Aorta (tissue), 5 donors: Measurements from ENCODE around the gene FOLH1. TPM values are rescaled to one million over a fixed set of nuclear protein-coding genes. Genes with fewer than 3 reads are reported as not detected.
"Not testable (repeated sequence)": the region's sequence is repeated elsewhere in the genome, so short reads cannot be mapped to it uniquely, and the experiment has no call there.

ENCODE experiments used
- ATAC-seq: fragments of 200-7000 bp; cut with Tn5 transposase; one replicate; pipeline ENCODE4 v1.9.1; 2022; ENCODE audit warnings: moderate library complexity; ENCODE audit not compliant: low FRiP score
- DNase-seq, 2 donors: peaks; one replicate each; pipeline ENCODE4 v3.0.0-alpha.2; 2020
- H3K27ac ChIP-seq, 2 donors: one replicate each; pipeline ENCODE4 v1.5.1; 2013; ENCODE audit warnings: low read length in 2 of 2, mild to moderate bottlenecking in 2 of 2, moderate library complexity in 2 of 2, control low read depth in 1 of 2, inconsistent platforms in 1 of 2, low read depth in 1 of 2
- H3K27me3 ChIP-seq, 2 donors: one replicate each; pipeline ENCODE4 v1.6.1; 2013; ENCODE audit warnings: control low read depth in 1 of 2, low read length in 1 of 2, mild to moderate bottlenecking in 1 of 2, moderate library complexity in 1 of 2; ENCODE audit not compliant: insufficient read depth in 2 of 2, control insufficient read depth in 1 of 2
- H3K36me3 ChIP-seq, 2 donors: one replicate each; pipeline ENCODE4 v1.6.1; 2013; ENCODE audit warnings: control low read depth in 1 of 2, low read length in 1 of 2, mild to moderate bottlenecking in 1 of 2; ENCODE audit not compliant: insufficient read depth in 2 of 2, control insufficient read depth in 1 of 2
- H3K4me1 ChIP-seq, 2 donors: one replicate each; pipeline ENCODE4 v1.6.1; 2013; ENCODE audit warnings: low read length in 2 of 2, control low read depth in 1 of 2, mild to moderate bottlenecking in 1 of 2, moderate library complexity in 1 of 2; ENCODE audit not compliant: insufficient read depth in 2 of 2, control insufficient read depth in 1 of 2
- H3K4me3 ChIP-seq, 2 donors: one replicate each; pipeline ENCODE4 v1.5.1; 2013; ENCODE audit warnings: low read length in 2 of 2, control low read depth in 1 of 2, mild to moderate bottlenecking in 1 of 2
- H3K9me3 ChIP-seq: one replicate; pipeline ENCODE4 v1.6.1; 2013; ENCODE audit warnings: mild to moderate bottlenecking, low read length; ENCODE audit not compliant: control insufficient read depth
- WGBS, 2 donors: extraction: QIAGEN DNeasy Blood & Tissue Kit; methylation state at CpG; one replicate each; pipeline ENCODE4 v1.1.7; 2013; 5-methylcytosine and 5-hydroxymethylcytosine counted together
- intact Hi-C, 2 donors: fragments of 100-400 bp; cut with DNase I; formaldehyde crosslinking; loops; one replicate each; pipeline versions ENCODE4 v1.14.2 to v1.15.0; 2022
- polyA plus RNA-seq, 2 donors: library from polyadenylated mRNA; stranded (reverse); fragments of 200-250 nt; gene quantifications; one replicate each; pipeline ENCODE4 v1.2.3, GENCODE V29; 2013
- total RNA-seq, 2 donors: library from RNA; stranded (reverse); fragmentation: NEBNext Ultra II Directional; extraction: Animal tissue kit (Norgen Biotek cat#: 25700); gene quantifications; one replicate each; pipeline ENCODE4 v1.2.1, GENCODE V29; 2021
- donor health status: healthy with polysubstance abuse.
- donor health status: Bipolar disorder and iron deficiency.
- donor health status: DM: no; HTN: no; CAD: no.
- donor health status: DM: no; HTN: no; CAD: no.
- donor health status: DM: yes; HTN: yes; CAD: no.

Gene FOLH1
- total and polyA plus RNA-seq, 4 donors: 1.6 to 17.3 (median 1.9) TPM; not detected in 1

- 83 to 88% methylated on average over 6 of the region's 6 CpGs for WGBS, 2 donors
- DNase-seq, H3K4me1 ChIP-seq, H3K36me3 ChIP-seq, H3K27me3 ChIP-seq, H3K9me3 ChIP-seq, ATAC-seq, H3K27ac ChIP-seq, intact Hi-C loops, H3K4me3 ChIP-seq: not testable (repeated sequence)
These were observed 12.4 kb downstream of the FOLH1 start for GRCh38 chr11:49196002-49196401.

GRCh38 chr11:49190287-49190686 is 18.1 kb downstream of the FOLH1 start:
- H3K4me1 ChIP-seq, H3K9me3 ChIP-seq, ATAC-seq, DNase-seq, H3K4me3 ChIP-seq, intact Hi-C loops, H3K27me3 ChIP-seq, H3K27ac ChIP-seq, H3K36me3 ChIP-seq: not testable (repeated sequence)
- 59 to 61% methylated on average over 2 of the region's 2 CpGs for WGBS, 2 donors

- DNase-seq, ATAC-seq, H3K27me3 ChIP-seq, H3K27ac ChIP-seq, H3K4me1 ChIP-seq, H3K4me3 ChIP-seq, H3K9me3 ChIP-seq, H3K36me3 ChIP-seq, intact Hi-C loops: not testable (repeated sequence)
- WGBS, 2 donors: 74 to 76% methylated on average over 2 of the region's 2 CpGs
These were observed 22.2 kb downstream of the FOLH1 start for GRCh38 chr11:49186225-49186624.

GRCh38 chr11:49185597-49185996 is 22.8 kb downstream of the FOLH1 start:
- H3K9me3 ChIP-seq, ATAC-seq, DNase-seq: not testable (repeated sequence)

GRCh38 chr11:49184756-49185155 is 23.6 kb downstream of the FOLH1 start:
- ATAC-seq, intact Hi-C loops, H3K36me3 ChIP-seq, H3K4me3 ChIP-seq, H3K9me3 ChIP-seq, H3K4me1 ChIP-seq, H3K27ac ChIP-seq, DNase-seq, H3K27me3 ChIP-seq: not testable (repeated sequence)

More at GRCh38 chr11:49185597-49185996, 22.8 kb downstream of the FOLH1 start:
- H3K27me3 ChIP-seq, H3K27ac ChIP-seq, H3K4me3 ChIP-seq, H3K4me1 ChIP-seq, intact Hi-C loops, H3K36me3 ChIP-seq: not testable (repeated sequence)
- WGBS, 2 donors: 79 to 84% methylated on average over 3 of the region's 3 CpGs

- ATAC-seq, intact Hi-C loops, H3K4me1 ChIP-seq, H3K9me3 ChIP-seq, DNase-seq, H3K4me3 ChIP-seq, H3K27me3 ChIP-seq, H3K27ac ChIP-seq, H3K36me3 ChIP-seq: not testable (repeated sequence)
- 56% methylated on average over 3 of the region's 3 CpGs for WGBS, 2 donors
These were observed 30.5 kb downstream of the FOLH1 start for GRCh38 chr11:49177936-49178335.

- intact Hi-C loops, H3K9me3 ChIP-seq, H3K4me1 ChIP-seq, H3K27me3 ChIP-seq, DNase-seq, H3K36me3 ChIP-seq, ATAC-seq, H3K27ac ChIP-seq, H3K4me3 ChIP-seq: not testable (repeated sequence)
These were observed 33.0 kb downstream of the FOLH1 start for GRCh38 chr11:49175378-49175777.

GRCh38 chr11:49174691-49175366 is 33.6 kb downstream of the FOLH1 start:
- H3K27me3 ChIP-seq, H3K9me3 ChIP-seq, H3K4me3 ChIP-seq, intact Hi-C loops, H3K27ac ChIP-seq, H3K4me1 ChIP-seq, H3K36me3 ChIP-seq, ATAC-seq, DNase-seq: not testable (repeated sequence)
- WGBS, 2 donors: 42 to 61% methylated on average over 2 to 3 of the region's 3 CpGs

- H3K4me3 ChIP-seq, H3K27me3 ChIP-seq, H3K27ac ChIP-seq, H3K4me1 ChIP-seq, DNase-seq, intact Hi-C loops, H3K9me3 ChIP-seq, H3K36me3 ChIP-seq, ATAC-seq: not testable (repeated sequence)
- 32 to 54% methylated on average over 3 of the region's 3 CpGs for WGBS, 2 donors
These were observed 36.8 kb downstream of the FOLH1 start for GRCh38 chr11:49171613-49172012.
